LNCAP (cell line): ENCODE measurements around the gene RAB3IL1.

ENCODE experiments used
- CTCF ChIP-seq: fragments of 450-650 bp; IDR thresholded peaks from 2 replicates; pipeline ENCODE4 v1.5.1; 2017; ENCODE audit warnings: mild to moderate bottlenecking

The RAB3IL1 gene

GRCh38 chr11:61912530-61912898, 4.9 kb downstream of the RAB3IL1 start:
- no peak for TF ChIP-seq CTCF

GRCh38 chr11:61911701-61912529, 5.5 kb downstream of the RAB3IL1 start:
- no peak for TF ChIP-seq CTCF

- TF ChIP-seq CTCF = no peak
Observed at GRCh38 chr11:61911128-61911700, 6.2 kb downstream of the RAB3IL1 start.

- no peak for TF ChIP-seq CTCF
Observed at GRCh38 chr11:61910187-61911127, 6.9 kb downstream of the RAB3IL1 start.

- TF ChIP-seq CTCF = no peak
Observed at GRCh38 chr11:61908730-61909316, 8.5 kb downstream of the RAB3IL1 start.

- TF ChIP-seq CTCF = no peak
Observed at GRCh38 chr11:61907871-61908729, 9.3 kb downstream of the RAB3IL1 start.
